Hepatocyte (in vitro differentiated cells): ENCODE measurements around the gene TREML2. TPM values are rescaled to one million over a fixed set of nuclear protein-coding genes. Genes with fewer than 3 reads are reported as not detected.

Experiments
- DNase-seq: peaks from one replicate; pipeline ENCODE4 v3.0.0-alpha.2; 2016; ENCODE audit warnings: low spot score
- H2AFZ ChIP-seq: fragments of 200-600 bp; sonication (generic); 2 replicates; pipeline ENCODE4 v1.6.0; 2016; ENCODE audit warnings: antibody characterized with exemption, mild to moderate bottlenecking
- H3K27ac ChIP-seq: fragments of 200-600 bp; sonication (generic); 2 replicates; pipeline ENCODE4 v1.5.1; 2016; ENCODE audit warnings: mild to moderate bottlenecking
- H3K27me3 ChIP-seq: fragments of 200-600 bp; sonication (generic); 2 replicates; pipeline ENCODE4 v1.6.1; 2016
- H3K36me3 ChIP-seq: fragments of 200-600 bp; sonication (generic); replicated peaks from 2 replicates; pipeline ENCODE4 v1.5.1; 2016; ENCODE audit warnings: low read depth; ENCODE audit not compliant: insufficient read depth
- H3K4me1 ChIP-seq: fragments of 200-600 bp; sonication (generic); 2 replicates; pipeline ENCODE4 v1.5.1; 2016; ENCODE audit warnings: mild to moderate bottlenecking, moderate library complexity; ENCODE audit not compliant: insufficient read depth
- H3K4me2 ChIP-seq: fragments of 200-600 bp; sonication (generic); 2 replicates; pipeline ENCODE4 v1.6.0; 2016
- H3K4me3 ChIP-seq: fragments of 200-600 bp; sonication (generic); 2 replicates; pipeline ENCODE4 v1.5.1; 2016; ENCODE audit warnings: mild to moderate bottlenecking
- H3K79me2 ChIP-seq: fragments of 200-600 bp; sonication (generic); 2 replicates; pipeline ENCODE4 v1.6.0; 2017; ENCODE audit warnings: mild to moderate bottlenecking
- H3K9me2 ChIP-seq: fragments of 200-600 bp; sonication (generic); replicated peaks from 2 replicates; pipeline ENCODE4 v1.6.0; 2017; ENCODE audit warnings: mild to moderate bottlenecking; ENCODE audit not compliant: insufficient read depth
- H3K9me3 ChIP-seq: fragments of 200-600 bp; sonication (generic); 2 replicates; pipeline ENCODE4 v1.5.1; 2016; ENCODE audit warnings: low read depth, mild to moderate bottlenecking
- H4K20me1 ChIP-seq: fragments of 200-600 bp; sonication (generic); 2 replicates; pipeline ENCODE4 v1.6.0; 2016; ENCODE audit warnings: mild to moderate bottlenecking; ENCODE audit not compliant: insufficient read depth, poor library complexity, severe bottlenecking
- EZH2 ChIP-seq: fragments of 200-600 bp; sonication (generic); IDR thresholded peaks from 2 replicates; pipeline ENCODE4 v1.6.1; 2016; ENCODE audit warnings: antibody characterized with exemption, mild to moderate bottlenecking, borderline replicate concordance
- EZH2phosphoT487 ChIP-seq: fragments of 200-600 bp; sonication (generic); IDR thresholded peaks from one replicate; pipeline ENCODE4 v1.6.1; 2018; ENCODE audit warnings: antibody characterized with exemption, mild to moderate bottlenecking, low read depth, moderate library complexity; ENCODE audit not compliant: unreplicated experiment, severe bottlenecking
- WGBS: methylation state at CpG from one replicate; pipeline ENCODE4 v1.1.6; 2016; ENCODE audit warnings: low lambda C conversion rate; ENCODE audit errors: missing lambda C conversion rate; 5-methylcytosine and 5-hydroxymethylcytosine counted together
- polyA plus RNA-seq: library from polyadenylated mRNA; unstranded; fragments of >200 nt; fragmentation: Nextera tagmentation; extraction: Ambion mirVana; gene quantifications from 2 replicates; pipeline ENCODE4 v1.2.1, GENCODE V29; 2016
- total RNA-seq: library from RNA; depleted of rRNA; stranded (reverse); fragments of >200 nt; gene quantifications from 2 replicates; pipeline ENCODE4 v1.2.3, GENCODE V29; 2014
- TF ChIP-seq, protein P1 (sequence below): fragments of 200-600 bp; sonication (generic); IDR thresholded peaks from 2 replicates; pipeline ENCODE4 v1.5.1; 2016; ENCODE audit warnings: antibody characterized with exemption, mild to moderate bottlenecking; ENCODE audit not compliant: poor library complexity

Gene TREML2
- total and polyA plus RNA-seq, 2 experiments from 2014 or later: 0.40 TPM; not detected in 1

DNA sequence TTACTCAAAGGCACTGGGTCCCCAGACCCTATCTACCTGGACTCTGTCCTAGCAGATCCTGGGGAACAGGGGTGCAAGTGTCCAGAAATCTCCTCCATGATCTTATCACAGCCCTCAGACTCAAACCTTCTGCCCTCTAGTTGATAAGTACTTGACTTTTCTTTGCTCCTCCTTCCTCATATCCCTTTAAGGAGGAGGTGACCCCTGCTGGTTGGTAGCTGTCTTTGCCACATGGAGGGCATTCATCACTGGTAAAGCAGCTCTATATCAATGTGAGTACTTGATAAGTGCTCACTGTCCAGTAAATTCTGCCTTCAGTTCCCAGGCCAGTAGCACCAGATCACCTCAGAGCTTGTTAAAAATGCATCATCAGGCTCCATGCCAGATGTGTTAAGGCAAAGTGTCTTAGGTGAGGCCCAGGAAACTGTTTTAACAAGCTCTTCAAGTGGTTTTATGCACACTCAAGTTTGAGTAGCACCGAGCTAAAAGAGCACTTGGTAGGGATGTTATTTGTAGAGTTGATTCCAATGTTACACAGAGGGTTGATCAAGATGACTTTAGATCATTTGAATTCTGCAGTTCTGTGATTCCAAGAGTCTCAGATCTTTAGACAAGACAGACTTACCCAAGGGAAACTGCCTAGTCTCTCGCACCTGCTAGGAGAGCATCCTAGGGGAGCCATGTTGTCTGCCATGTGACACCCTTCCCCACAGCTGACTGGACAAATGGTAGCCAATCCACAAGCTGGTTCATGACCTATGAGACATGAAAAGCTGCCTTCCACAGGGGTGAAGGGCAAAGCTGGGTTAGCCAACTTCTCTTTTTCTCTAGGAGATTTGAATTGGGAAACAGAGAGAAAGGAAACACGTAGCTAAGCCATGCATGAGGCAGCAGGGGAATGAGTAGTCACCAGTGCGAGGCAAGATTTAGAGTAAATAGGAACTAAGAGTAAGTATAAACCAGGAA is 18.6 kb downstream of the TREML2 start:
- WGBS: 79% methylated on average over 4 of the region's 4 CpGs
- Histone ChIP-seq H3K27me3 (peaks cover 4% of the 10 kb centered on the region), H3K27ac (no peak overlapping the region), H3K4me2 (no peak overlapping the region), H3K4me3 (no peak overlapping the region), H2AFZ (no peak overlapping the region), H4K20me1 (no peaks in the 10 kb centered on the region), H3K79me2 (no peaks in the 10 kb centered on the region), H3K9me2 (no peaks in the 10 kb centered on the region), H3K36me3 (no peaks in the 10 kb centered on the region), H3K4me1 (no peaks in the 10 kb centered on the region), H3K9me3 (no peaks in the 10 kb centered on the region)
- DNase-seq: peak; percentile 76
- no peak for TF ChIP-seq EZH2
- TF ChIP-seq, protein P1, sequence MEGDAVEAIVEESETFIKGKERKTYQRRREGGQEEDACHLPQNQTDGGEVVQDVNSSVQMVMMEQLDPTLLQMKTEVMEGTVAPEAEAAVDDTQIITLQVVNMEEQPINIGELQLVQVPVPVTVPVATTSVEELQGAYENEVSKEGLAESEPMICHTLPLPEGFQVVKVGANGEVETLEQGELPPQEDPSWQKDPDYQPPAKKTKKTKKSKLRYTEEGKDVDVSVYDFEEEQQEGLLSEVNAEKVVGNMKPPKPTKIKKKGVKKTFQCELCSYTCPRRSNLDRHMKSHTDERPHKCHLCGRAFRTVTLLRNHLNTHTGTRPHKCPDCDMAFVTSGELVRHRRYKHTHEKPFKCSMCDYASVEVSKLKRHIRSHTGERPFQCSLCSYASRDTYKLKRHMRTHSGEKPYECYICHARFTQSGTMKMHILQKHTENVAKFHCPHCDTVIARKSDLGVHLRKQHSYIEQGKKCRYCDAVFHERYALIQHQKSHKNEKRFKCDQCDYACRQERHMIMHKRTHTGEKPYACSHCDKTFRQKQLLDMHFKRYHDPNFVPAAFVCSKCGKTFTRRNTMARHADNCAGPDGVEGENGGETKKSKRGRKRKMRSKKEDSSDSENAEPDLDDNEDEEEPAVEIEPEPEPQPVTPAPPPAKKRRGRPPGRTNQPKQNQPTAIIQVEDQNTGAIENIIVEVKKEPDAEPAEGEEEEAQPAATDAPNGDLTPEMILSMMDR: peak; percentile 63

DNA sequence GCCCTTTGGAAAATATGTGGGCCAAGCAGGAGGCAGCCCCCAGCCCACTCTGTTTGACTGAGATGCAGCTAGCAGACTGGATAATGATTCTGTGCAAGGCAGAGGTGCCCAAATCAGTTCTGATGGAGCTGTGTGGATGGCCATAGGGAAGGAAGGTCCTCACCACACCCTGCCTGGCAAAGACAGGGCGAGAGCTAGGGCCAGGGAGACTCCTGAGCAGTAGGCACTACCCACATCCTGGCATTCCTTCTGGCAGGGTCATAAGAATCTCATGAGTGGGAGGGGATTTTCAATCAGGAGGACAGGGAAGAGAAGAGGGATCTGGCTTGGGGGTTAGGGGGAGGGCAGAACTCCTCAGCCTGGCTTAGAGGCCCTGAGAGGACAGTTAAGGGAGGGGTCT is 19.4 kb downstream of the TREML2 start:
- H4K20me1 ChIP-seq: no peaks in the 10 kb centered on the region
- no peak overlapping the region for H2AFZ ChIP-seq
- no peaks in the 10 kb centered on the region for H3K36me3 ChIP-seq
- no peak overlapping the region for H3K4me3 ChIP-seq
- no peaks in the 10 kb centered on the region for H3K9me3 ChIP-seq
- DNase-seq: no peak
- no peak for TF ChIP-seq EZH2phosphoT487
- TF ChIP-seq EZH2: no peak
- TF ChIP-seq, protein P1: no peak
- H3K4me1 ChIP-seq: no peaks in the 10 kb centered on the region
- H3K27me3 ChIP-seq: peaks cover 11% of the 10 kb centered on the region
- no peaks in the 10 kb centered on the region for H3K9me2 ChIP-seq
- no peak overlapping the region for H3K27ac ChIP-seq
- no peaks in the 10 kb centered on the region for H3K79me2 ChIP-seq
- WGBS: 64% methylated on average over 1 of the region's 1 CpG
- H3K4me2 ChIP-seq: no peak overlapping the region

DNA sequence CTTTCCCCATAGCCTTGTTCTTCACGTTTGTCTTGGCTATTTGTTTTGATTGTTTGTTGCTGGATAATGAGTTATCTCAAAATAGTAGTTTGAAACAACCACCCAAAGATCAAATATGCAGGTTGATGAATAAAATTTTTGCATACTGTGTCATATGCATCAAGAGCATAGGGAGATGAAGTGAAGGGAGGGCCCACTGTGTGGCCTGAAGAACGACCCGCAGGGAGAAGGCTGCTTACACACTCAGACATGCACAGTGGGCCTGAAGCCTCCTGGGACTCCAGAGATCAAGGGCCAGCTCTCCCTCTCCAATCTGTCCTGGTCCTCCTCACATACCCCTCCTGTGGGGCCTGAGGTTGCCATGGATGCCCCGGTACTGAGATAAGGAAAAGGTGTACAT is 21.8 kb downstream of the TREML2 start:
- H3K4me3 ChIP-seq: no peak overlapping the region
- no peak for DNase-seq
- 80% methylated on average over 4 of the region's 4 CpGs for WGBS
- no peaks in the 10 kb centered on the region for H4K20me1 ChIP-seq
- TF ChIP-seq EZH2 (no peak), EZH2phosphoT487 (no peak)
- TF ChIP-seq, protein P1: no peak
- H3K79me2 ChIP-seq: no peaks in the 10 kb centered on the region
- no peak overlapping the region for H3K27ac ChIP-seq
- H3K9me3 ChIP-seq: no peaks in the 10 kb centered on the region
- no peaks in the 10 kb centered on the region for H3K36me3 ChIP-seq
- no peaks in the 10 kb centered on the region for H3K4me1 ChIP-seq
- H3K27me3 ChIP-seq: peaks cover 19% of the 10 kb centered on the region
- H3K4me2 ChIP-seq: no peak overlapping the region
- H3K9me2 ChIP-seq: no peaks in the 10 kb centered on the region
- no peak overlapping the region for H2AFZ ChIP-seq
